ENCODE measurements around the gene APOE.
"Not testable (repeated sequence)": the region's sequence is repeated elsewhere in the genome, so short reads cannot be mapped to it uniquely, and the experiment has no call there.

APOE gene

GRCh38 chr19:44912854-44913253, 7.3 kb downstream of the APOE start:
- DNase-seq = no peak

GRCh38 chr19:44913512-44914432, 8.2 kb downstream of the APOE start:
- not testable (repeated sequence) for DNase-seq

GRCh38 chr19:44914433-44915206, 9.0 kb downstream of the APOE start, which contains the start of gene APOC1:
APOC1 (plus strand) TSS chr19:44914608; CDS start chr19:44914892, 284 bp downstream.
- peak; percentile 79 to 82 for DNase-seq

GRCh38 chr19:44924243-44924725, 18.7 kb downstream of the APOE start:
- DNase-seq = no peak

- no peak for DNase-seq
These were observed 19.7 kb downstream of the APOE start for GRCh38 chr19:44925114-44925891.

- DNase-seq = not testable (repeated sequence)
These were observed 20.9 kb downstream of the APOE start for GRCh38 chr19:44926245-44927077.

GRCh38 chr19:44927746-44928145, 22.1 kb downstream of the APOE start:
- DNase-seq = no peak

- no peak for DNase-seq
These were observed 24.5 kb downstream of the APOE start for GRCh38 chr19:44930088-44930487.

- no peak for DNase-seq
These were observed 25.9 kb downstream of the APOE start for GRCh38 chr19:44931541-44931940.

GRCh38 chr19:44939668-44940067, 34.1 kb downstream of the APOE start:
- no peak for DNase-seq

GRCh38 chr19:44942067-44942571, 36.5 kb downstream of the APOE start, which contains the start of gene APOC4:
APOC4 (plus strand) TSS chr19:44942237; CDS start chr19:44942278, 41 bp downstream.
- no peak for DNase-seq

- DNase-seq = no peak
These were observed 38.2 kb downstream of the APOE start for GRCh38 chr19:44943801-44944249.

GRCh38 chr19:44947041-44947581, 41.5 kb downstream of the APOE start:
- DNase-seq = no peak

GRCh38 chr19:44948237-44948636, 42.6 kb downstream of the APOE start:
- DNase-seq = no peak

GRCh38 chr19:44948763-44949374, 43.3 kb downstream of the APOE start:
- DNase-seq = no peak

- no peak for DNase-seq
These were observed 44.0 kb downstream of the APOE start for GRCh38 chr19:44949550-44949949.

GRCh38 chr19:44951179-44952159, 45.9 kb downstream of the APOE start:
- peak; percentile 44 to 64 for DNase-seq

GRCh38 chr19:44954278-44954648, 48.7 kb downstream of the APOE start:
- DNase-seq = no peak

Data from stimulated activated CD4-positive, alpha-beta T cell treated with anti-CD3 and anti-CD28 coated beads, Interleukin-2, amount 100 ng/mL, for 24 hours (primary cell).